Activated CD4-positive, alpha-beta T cell treated with anti-CD3 and anti-CD28 coated beads for 36 hours (primary cell): ENCODE measurements around the gene TMEM41B. TPM values are rescaled to one million over a fixed set of nuclear protein-coding genes. Genes with fewer than 3 reads are reported as not detected.
A peak's percentile ranks its signal among the peaks of the same experiment; 100 is the strongest.
"Not testable (repeated sequence)": the region's sequence is repeated elsewhere in the genome, so short reads cannot be mapped to it uniquely, and the experiment has no call there.

Experiments
- ATAC-seq: fragments of 200-7000 bp; cut with Tn5 transposase; one replicate; pipeline ENCODE4 v1.10.0; 2021; ENCODE audit warnings: mild to moderate bottlenecking, moderate library complexity
- CTCF ChIA-PET: fragments of 350-600 bp; sonication (Branson Sonifier 250); formaldehyde crosslinking; loops from one replicate; lab custom pipeline; 2021; ENCODE audit warnings: antibody characterized with exemption; lab: Charles Lee
- POLR2A ChIA-PET: fragments of 350-600 bp; sonication (Branson Sonifier 250); formaldehyde crosslinking; loops from one replicate; lab custom pipeline; 2021; ENCODE audit warnings: antibody characterized with exemption, inconsistent platforms; lab: Charles Lee
- DNase-seq: peaks from one replicate; pipeline ENCODE4 v3.0.0-alpha.2; 2020
- H3K27ac Mint-ChIP-seq: one replicate; pipeline ENCODE4 v1.8.0; 2021; ENCODE audit warnings: mixed read lengths
- H3K27me3 Mint-ChIP-seq: one replicate; pipeline ENCODE4 v1.8.0; 2021; ENCODE audit warnings: mixed read lengths
- H3K36me3 Mint-ChIP-seq: one replicate; pipeline ENCODE4 v1.8.0; 2021; ENCODE audit warnings: low read depth, mixed read lengths
- H3K4me1 Mint-ChIP-seq: one replicate; pipeline ENCODE4 v1.8.0; 2021; ENCODE audit warnings: mixed read lengths
- H3K4me3 Mint-ChIP-seq: one replicate; pipeline ENCODE4 v1.8.0; 2021; ENCODE audit warnings: mild to moderate bottlenecking, moderate library complexity, mixed read lengths
- H3K9me3 Mint-ChIP-seq: one replicate; pipeline ENCODE4 v1.8.0; 2021; ENCODE audit warnings: low read depth, mixed read lengths
- intact Hi-C, 2 experiments: fragments of 100-400 bp; cut with DNase I in 1 of 2; cut with micrococcal nuclease in 1 of 2; formaldehyde crosslinking; loops; one replicate each; pipeline versions ENCODE4 v1.14.2 to v1.15.1; 2022 to 2024; cut with DNase I, micrococcal nuclease
- total RNA-seq, 2 experiments: library from RNA; stranded (reverse); gene quantifications; one replicate each; pipeline ENCODE4 v1.2.3, GENCODE V29; 2021

Gene TMEM41B
- total RNA-seq, 2 experiments from 2014 or later: 20.2 to 29.3 TPM

DNA sequence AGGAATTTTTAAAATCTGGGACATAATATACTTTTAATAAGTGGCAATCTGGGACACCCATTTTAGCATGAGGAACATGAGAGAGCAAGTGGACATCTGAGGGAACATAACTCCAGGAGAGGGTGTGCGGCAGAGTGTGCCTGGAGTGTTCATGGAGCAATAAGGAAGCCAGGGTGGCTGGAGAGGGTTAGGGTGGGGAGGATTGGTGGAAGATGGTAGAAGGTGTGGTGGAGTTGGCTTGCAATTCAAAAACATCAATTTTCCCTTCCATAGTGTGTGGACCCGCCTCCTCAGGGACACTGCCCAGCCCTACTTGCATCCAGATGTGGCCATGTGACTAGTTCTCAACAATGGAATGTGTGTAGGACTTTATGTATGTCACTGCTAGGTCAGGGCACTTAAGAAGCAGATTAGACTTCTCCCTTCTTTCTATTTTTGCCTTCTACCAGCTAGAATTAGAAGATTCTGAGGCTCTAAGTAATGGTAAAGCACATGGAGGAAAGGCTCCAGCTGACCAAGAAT, 44.8 kb downstream of the TMEM41B start:
- CTCF ChIA-PET: interaction anchor here (0.6 kb wide), 1 partner anchor 44 kb away, joined by 3 read pairs; no protein-coding TSS in a partner anchor
- Mint-ChIP-seq H3K27me3 (peaks cover 6% of the 10 kb centered on the region), H3K9me3 (no peaks in the 10 kb centered on the region), H3K27ac (no peak overlapping the region), H3K36me3 (no peaks in the 10 kb centered on the region), H3K4me1 (peaks cover 10% of the 10 kb centered on the region), H3K4me3 (no peak overlapping the region)
- intact Hi-C loops: loop anchor here in 1 of 2 experiments (10.0 kb wide), 1 partner anchor 1035 kb away; the partner anchor contains the start of gene ADM
- ATAC-seq: no peak
- DNase-seq: no peak
- POLR2A ChIA-PET: interaction anchor here (0.6 kb wide), 1 partner anchor 580 kb away, joined by 3 read pairs; no protein-coding TSS in a partner anchor

DNA sequence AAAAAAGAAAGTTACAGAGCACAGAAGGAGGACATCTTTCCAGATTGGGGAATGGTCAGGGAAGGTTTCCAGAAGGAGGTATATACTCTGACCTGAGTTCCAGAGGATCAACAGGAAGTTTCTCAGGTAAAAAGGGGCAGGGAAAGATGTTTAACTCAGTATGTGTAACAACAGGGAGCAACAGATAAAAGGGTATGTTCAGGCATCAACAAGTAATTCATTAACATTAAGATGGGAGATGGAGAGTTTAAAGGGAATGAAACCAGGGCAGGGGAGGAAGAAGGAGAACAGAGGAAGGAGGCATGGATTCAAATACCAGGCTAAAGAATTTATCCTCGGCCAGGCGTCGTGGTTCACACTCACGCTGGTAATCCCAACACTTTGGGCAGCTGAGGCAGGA, 46.7 kb downstream of the TMEM41B start:
- Mint-ChIP-seq H3K36me3 (peaks cover 3% of the 10 kb centered on the region), H3K27me3 (peaks cover 6% of the 10 kb centered on the region)
- intact Hi-C loops: loop anchor here in 1 of 2 experiments (10.0 kb wide), 1 partner anchor 1037 kb away; the partner anchor contains the start of gene ADM

DNA sequence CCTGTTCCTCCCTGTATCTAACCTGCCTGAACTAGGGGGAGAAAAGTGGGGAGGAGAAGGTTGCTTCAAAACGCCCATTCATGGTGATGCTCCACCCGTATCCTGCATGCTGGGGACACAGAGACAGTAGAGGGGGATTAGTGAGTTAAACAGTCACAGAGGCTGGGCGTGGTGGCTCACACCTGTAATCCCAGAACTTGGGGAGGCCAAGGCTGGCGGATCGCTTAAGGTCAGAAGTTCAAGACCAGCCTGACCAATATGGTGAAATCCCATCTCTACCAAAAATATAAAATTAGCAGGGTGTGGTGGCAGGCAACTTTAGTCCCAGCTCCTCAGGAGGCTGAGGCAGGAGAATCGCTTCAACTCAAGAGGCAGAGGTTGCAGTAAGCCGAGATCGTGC, 47.5 kb downstream of the TMEM41B start:
- ChIA-PET POLR2A (interaction anchor here (0.6 kb wide), 1 partner anchor 96 kb away, joined by 3 read pairs; no protein-coding TSS in a partner anchor), CTCF (interaction anchor here (0.6 kb wide), 1 partner anchor 347 kb away, joined by 3 read pairs; no protein-coding TSS in a partner anchor)
- no peak overlapping the region for H3K27ac Mint-ChIP-seq
- no peak for ATAC-seq
- peaks cover 6% of the 10 kb centered on the region for H3K27me3 Mint-ChIP-seq
- no peaks in the 10 kb centered on the region for H3K9me3 Mint-ChIP-seq
- peaks cover 3% of the 10 kb centered on the region for H3K36me3 Mint-ChIP-seq
- intact Hi-C loops: loop anchor here in 1 of 2 experiments (10.0 kb wide), 1 partner anchor 1038 kb away; the partner anchor contains the start of gene ADM
- H3K4me1 Mint-ChIP-seq: peaks cover 20% of the 10 kb centered on the region
- no peak for DNase-seq
- no peak overlapping the region for H3K4me3 Mint-ChIP-seq

More for the DNA sequence above, 46.7 kb downstream of the TMEM41B start:
- peaks cover 14% of the 10 kb centered on the region for H3K4me1 Mint-ChIP-seq
- H3K27ac Mint-ChIP-seq: no peak overlapping the region
- no peaks in the 10 kb centered on the region for H3K9me3 Mint-ChIP-seq
- ATAC-seq: no peak
- DNase-seq: no peak
- CTCF ChIA-PET: no interaction called here
- POLR2A ChIA-PET: no interaction called here
- H3K4me3 Mint-ChIP-seq: no peak overlapping the region

DNA sequence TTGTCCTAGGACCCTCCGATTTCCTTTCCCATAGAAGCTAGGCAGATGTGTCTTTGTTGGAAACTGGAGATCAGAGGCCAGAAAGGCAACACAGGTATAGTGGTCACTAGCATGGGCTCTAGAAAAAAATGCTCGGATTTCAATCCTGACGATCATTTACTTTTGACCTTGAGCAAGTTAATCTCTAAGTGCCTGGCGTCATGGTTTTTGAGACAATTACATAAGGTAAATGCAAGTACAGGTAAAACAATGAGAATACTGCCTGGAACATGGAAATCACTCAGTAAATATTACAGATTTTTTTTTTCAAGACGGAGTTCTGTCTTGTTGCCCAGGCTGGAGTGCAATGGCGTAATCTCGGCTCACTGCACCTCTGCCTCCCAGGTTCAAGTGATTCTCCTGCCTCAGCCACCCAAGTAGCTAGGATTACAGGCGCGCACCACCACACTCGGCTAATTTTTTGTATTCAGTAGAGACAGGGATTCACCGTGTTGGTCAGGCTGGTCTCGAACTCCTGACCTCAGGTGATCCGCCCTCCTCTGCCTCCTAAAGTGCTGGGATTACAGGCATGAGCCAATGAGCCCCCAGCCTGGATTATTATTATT, 48.2 kb downstream of the TMEM41B start:
- ChIA-PET POLR2A (interaction anchor here (0.6 to 1.5 kb wide), 2 partner anchors 96 kb away, joined by 3 read pairs; no protein-coding TSS in a partner anchor), CTCF (interaction anchor here (0.8 to 0.9 kb wide), 2 partner anchors 7 to 49 kb away, joined by 3 read pairs; no protein-coding TSS in a partner anchor)
- intact Hi-C loops: loop anchor here in 1 of 2 experiments (10.0 kb wide), 1 partner anchor 1039 kb away; the partner anchor contains the start of gene ADM
- ATAC-seq (no peak), DNase-seq (no peak)
- H3K4me1 Mint-ChIP-seq: peaks cover 27% of the 10 kb centered on the region
- H3K9me3 Mint-ChIP-seq: no peaks in the 10 kb centered on the region
- H3K27ac Mint-ChIP-seq: peak overlapping the region; percentile 70
- H3K27me3 Mint-ChIP-seq: peaks cover 6% of the 10 kb centered on the region
- peak overlapping the region; percentile 87 for H3K4me3 Mint-ChIP-seq
- H3K36me3 Mint-ChIP-seq: peaks cover 3% of the 10 kb centered on the region

DNA sequence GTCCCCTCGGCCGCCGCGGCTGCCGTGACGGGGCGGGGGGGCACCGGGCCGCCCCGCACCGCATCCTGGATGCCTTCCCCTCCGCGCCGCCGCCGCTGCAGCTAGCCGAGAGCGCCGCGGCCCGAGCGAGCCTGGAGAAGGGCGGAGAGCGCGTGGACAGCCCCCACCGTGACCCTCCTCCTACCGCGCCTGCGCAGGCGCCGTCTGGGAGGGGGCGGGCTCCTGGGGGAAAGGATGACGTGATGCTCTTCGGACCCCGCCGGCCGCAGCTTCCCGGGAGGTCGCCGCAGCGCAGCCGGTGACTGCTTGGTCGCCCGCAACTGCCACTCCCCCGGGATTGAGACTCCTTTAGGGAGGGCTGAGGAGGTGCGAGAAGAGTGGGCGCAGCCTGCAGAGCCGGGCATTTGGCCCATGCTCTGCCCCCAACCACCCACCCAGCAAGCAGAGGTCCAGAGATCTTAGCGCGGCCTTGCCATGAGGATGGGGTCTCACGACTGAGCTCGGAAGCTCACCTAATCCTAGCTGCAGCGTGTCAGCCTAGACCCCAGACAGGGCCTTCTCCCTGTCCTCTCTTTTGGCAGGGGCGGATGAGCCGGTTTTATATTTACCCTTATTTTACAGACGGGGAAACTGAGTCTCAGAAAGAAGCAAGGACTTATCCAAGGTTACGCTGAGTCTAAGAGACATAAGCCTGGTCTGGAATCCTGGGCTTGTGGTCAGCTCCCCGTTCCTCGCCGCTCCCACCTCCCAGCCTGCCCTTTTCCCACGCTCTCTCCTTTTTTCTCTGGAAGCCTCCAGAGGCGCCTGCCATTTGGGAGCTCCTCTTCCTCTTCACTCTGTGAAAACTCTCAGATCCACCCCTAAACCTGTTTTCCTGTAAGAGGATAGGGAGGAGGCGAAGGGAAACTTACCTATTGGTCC, 48.9 kb downstream of the TMEM41B start, which contains the start of gene DENND5A:
Gene DENND5A, minus strand, starts transcription at position 140 of the 921 bp plus-strand sequence. CDS start 281 bp downstream, outside the sequence.
- Mint-ChIP-seq H3K9me3 (no peaks in the 10 kb centered on the region), H3K4me1 (peaks cover 33% of the 10 kb centered on the region), H3K27me3 (peaks cover 6% of the 10 kb centered on the region), H3K4me3 (peak within 1 kb of the TSS; percentile 87), H3K27ac (peak within 1 kb of the TSS; percentile 93), H3K36me3 (peaks cover 3% of the 10 kb centered on the region)
- POLR2A ChIA-PET: interaction anchor here (0.8 to 2.0 kb wide), 5 partner anchors 15 to 119 kb away, joined by 3 to 7 read pairs (median 3); partner anchors contain the start of gene IPO7
- intact Hi-C loops: loop anchor here (2.0 to 10.0 kb wide), 6 partner anchors 15 to 1039 kb away; partner anchors contain the start of genes ADM (in 1 of the 2), IPO7 (in 1 of the 2), WEE1 (in 1 of the 2) and ZNF143 (in 1 of the 2)
- DNase-seq: peak; percentile 71
- CTCF ChIA-PET: interaction anchor here (0.8 to 0.9 kb wide), 2 partner anchors 8 to 50 kb away, joined by 3 read pairs; no protein-coding TSS in a partner anchor
- ATAC-seq: peak; percentile 37

DNA sequence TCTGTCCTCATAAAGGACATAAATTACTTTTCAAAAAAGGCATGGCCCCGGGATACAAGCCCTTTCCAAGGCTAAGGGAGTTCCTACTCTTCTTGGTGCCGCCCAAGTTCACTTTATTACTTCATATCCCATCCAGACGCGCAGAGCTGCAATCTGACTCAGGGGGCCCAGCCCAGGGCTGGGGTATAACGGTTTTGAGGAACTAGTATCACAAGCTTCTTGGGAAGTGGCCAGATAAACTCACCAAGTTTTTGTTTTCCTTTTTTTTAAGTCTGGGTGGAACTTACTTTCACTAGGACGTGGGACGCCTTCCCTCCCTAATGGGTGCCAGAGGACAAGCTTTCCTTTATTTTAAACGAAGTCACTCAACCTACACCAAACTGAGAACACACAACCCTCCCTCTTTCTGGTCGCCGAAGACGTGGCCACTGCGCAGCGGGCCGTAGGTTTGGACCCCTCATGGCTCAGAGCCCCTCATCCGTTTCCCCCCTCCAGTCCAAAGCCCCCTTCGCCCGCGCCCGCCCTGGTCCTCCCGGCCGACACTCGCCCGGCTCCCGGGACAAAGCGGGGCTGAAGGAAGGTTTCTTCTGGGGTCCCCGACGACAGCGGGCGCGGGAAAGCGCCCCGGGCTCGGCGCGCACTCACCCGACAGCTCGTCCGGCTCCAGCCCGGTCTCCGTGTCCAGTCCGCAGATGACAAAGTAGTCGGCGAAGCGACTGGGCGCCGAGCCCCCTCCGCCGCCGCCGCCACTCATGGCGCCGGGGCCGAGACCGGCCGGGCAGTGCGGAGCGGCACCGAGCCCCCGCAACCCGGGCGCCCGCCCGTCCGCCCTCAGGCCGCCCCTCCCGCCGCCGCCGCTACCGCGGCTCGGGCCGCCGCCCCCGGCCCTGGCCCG, 49.8 kb downstream of the TMEM41B start:
- Mint-ChIP-seq H3K9me3 (no peaks in the 10 kb centered on the region), H3K4me3 (peak overlapping the region; percentile 87), H3K4me1 (peaks cover 39% of the 10 kb centered on the region), H3K27ac (peak overlapping the region; percentile 93), H3K36me3 (peaks cover 3% of the 10 kb centered on the region), H3K27me3 (peaks cover 6% of the 10 kb centered on the region)
- ATAC-seq: peak; percentile 61
- peak; percentile 73 for DNase-seq
- ChIA-PET CTCF (interaction anchor here (0.5 to 1.1 kb wide), 4 partner anchors 14 to 57 kb away, joined by 3 to 6 read pairs (median 4); no protein-coding TSS in a partner anchor), POLR2A (interaction anchor here (0.5 to 2.0 kb wide), 9 partner anchors 14 to 328 kb away, joined by 3 to 8 read pairs (median 4); partner anchors contain the start of genes IPO7 and ZNF143)
- intact Hi-C loops: loop anchor here (1.0 to 10.0 kb wide), 18 partner anchors 14 to 1040 kb away; partner anchors contain the start of genes IPO7 (in 2 of the 2), TMEM41B (in 2 of the 2), ADM (in 1 of the 2) and WEE1 (in 1 of the 2)

DNA sequence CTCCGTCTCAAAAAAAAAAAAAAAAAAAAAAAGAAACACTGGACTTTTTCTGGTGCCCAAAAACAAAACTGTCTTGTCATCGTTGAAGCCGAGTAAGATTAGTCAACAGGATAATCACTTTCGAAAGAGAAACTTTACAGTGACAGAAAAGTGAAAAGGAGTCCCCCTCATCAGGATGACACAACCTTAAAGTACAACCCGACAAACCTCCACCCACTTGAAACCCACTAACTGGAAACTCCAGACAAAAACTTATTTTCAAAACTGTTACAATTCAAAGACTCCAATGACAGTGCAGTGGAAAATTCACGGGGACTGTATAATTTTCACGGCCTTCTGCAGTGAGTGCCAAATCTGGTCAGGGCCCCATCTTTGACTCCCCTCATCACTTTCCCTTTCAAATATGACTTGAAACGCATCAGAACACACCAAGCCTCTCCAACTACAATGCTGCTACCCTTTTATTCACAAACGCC, 50.5 kb downstream of the TMEM41B start:
- CTCF ChIA-PET: interaction anchor here (0.5 to 1.1 kb wide), 3 partner anchors 13 to 58 kb away, joined by 3 to 6 read pairs (median 4); no protein-coding TSS in a partner anchor
- H3K27me3 Mint-ChIP-seq: peaks cover 6% of the 10 kb centered on the region
- H3K9me3 Mint-ChIP-seq: no peaks in the 10 kb centered on the region
- H3K27ac Mint-ChIP-seq: peak overlapping the region; percentile 93
- DNase-seq: peak; percentile 71
- ATAC-seq: peak; percentile 83
- peak overlapping the region; percentile 87 for H3K4me3 Mint-ChIP-seq
- H3K4me1 Mint-ChIP-seq: peaks cover 39% of the 10 kb centered on the region
- intact Hi-C loops: loop anchor here (1.0 to 10.0 kb wide), 18 partner anchors 13 to 1041 kb away; partner anchors contain the start of genes IPO7 (in 2 of the 2), TMEM41B (in 2 of the 2), ADM (in 1 of the 2) and WEE1 (in 1 of the 2)
- peaks cover 3% of the 10 kb centered on the region for H3K36me3 Mint-ChIP-seq
- POLR2A ChIA-PET: interaction anchor here (0.5 to 2.0 kb wide), 10 partner anchors 13 to 328 kb away, joined by 3 to 8 read pairs (median 4); partner anchors contain the start of genes IPO7 and ZNF143

DNA sequence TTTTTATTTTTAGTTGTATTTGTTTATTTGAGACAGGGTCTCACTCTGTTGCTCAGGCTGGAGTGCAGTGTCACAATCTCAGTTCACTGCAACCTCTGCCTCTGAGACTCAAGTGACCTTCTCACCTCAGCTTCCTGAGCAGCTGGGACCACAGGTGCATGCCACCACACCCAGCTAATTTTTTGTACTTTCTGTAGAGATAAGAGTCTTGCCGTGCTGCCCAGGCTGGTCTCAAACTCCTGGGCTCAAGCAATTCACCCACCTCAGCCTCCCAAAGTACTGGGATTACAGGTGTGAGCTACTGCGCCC, 53.6 kb downstream of the TMEM41B start:
- POLR2A ChIA-PET: interaction anchor here (0.5 to 1.4 kb wide), 4 partner anchors 11 to 101 kb away, joined by 3 to 5 read pairs (median 4); no protein-coding TSS in a partner anchor
- not testable (repeated sequence) for H3K4me3 Mint-ChIP-seq, H3K27me3 Mint-ChIP-seq, DNase-seq, H3K9me3 Mint-ChIP-seq, ATAC-seq, H3K27ac Mint-ChIP-seq, H3K36me3 Mint-ChIP-seq
- CTCF ChIA-PET: interaction anchor here (0.6 to 1.7 kb wide), 6 partner anchors 9 to 57 kb away, joined by 3 to 4 read pairs (median 3); no protein-coding TSS in a partner anchor
- H3K4me1 Mint-ChIP-seq: peaks cover 47% of the 10 kb centered on the region
- intact Hi-C loops: loop anchor here in 1 of 2 experiments (5.0 to 10.0 kb wide), 2 partner anchors 93 to 1044 kb away; partner anchors contain the start of gene ADM
